Esophagus (tissue), 2 donors: ENCODE results near the gene PANX3. TPM values are rescaled to one million over a fixed set of nuclear protein-coding genes. Genes with fewer than 3 reads are reported as not detected.
"Not testable (repeated sequence)": the region's sequence is repeated elsewhere in the genome, so short reads cannot be mapped to it uniquely, and the experiment has no call there.

Experiments
- H3K27ac ChIP-seq, 2 donors: one replicate each; pipeline ENCODE4 v1.5.1; 2013; ENCODE audit warnings: low read depth in 2 of 2, mild to moderate bottlenecking in 2 of 2, inconsistent platforms in 1 of 2, low read length in 1 of 2, moderate library complexity in 1 of 2
- H3K27me3 ChIP-seq, 2 donors: one replicate each; pipeline ENCODE4 v1.6.1; 2013; ENCODE audit warnings: low read length in 2 of 2, control low read depth in 1 of 2, mild to moderate bottlenecking in 1 of 2; ENCODE audit not compliant: insufficient read depth in 2 of 2, control insufficient read depth in 1 of 2
- H3K36me3 ChIP-seq, 2 donors: one replicate each; pipeline ENCODE4 v1.6.1; 2013; ENCODE audit warnings: low read length in 1 of 2; ENCODE audit not compliant: control insufficient read depth in 2 of 2, insufficient read depth in 2 of 2
- H3K4me1 ChIP-seq, 2 donors: one replicate each; pipeline ENCODE4 v1.6.1; 2013; ENCODE audit warnings: low read length in 1 of 2; ENCODE audit not compliant: control insufficient read depth in 2 of 2, insufficient read depth in 2 of 2
- H3K4me3 ChIP-seq, 2 donors: one replicate each; pipeline ENCODE4 v1.5.1; 2013; ENCODE audit warnings: low read length in 2 of 2, mild to moderate bottlenecking in 2 of 2, low read depth in 1 of 2, moderate library complexity in 1 of 2
- H3K9me3 ChIP-seq, 2 donors: one replicate each; pipeline ENCODE4 v1.6.1; 2013; ENCODE audit warnings: mild to moderate bottlenecking in 2 of 2, low read depth in 1 of 2, low read length in 1 of 2, moderate library complexity in 1 of 2; ENCODE audit not compliant: control insufficient read depth in 2 of 2, insufficient read depth in 1 of 2
- WGBS, 2 donors: extraction: QIAGEN DNeasy Blood & Tissue Kit; methylation state at CpG; one replicate each; pipeline ENCODE4 v1.1.7; 2013; 5-methylcytosine and 5-hydroxymethylcytosine counted together
- polyA plus RNA-seq, 2 donors: library from polyadenylated mRNA; stranded (reverse); fragments of 200-250 nt; gene quantifications; one replicate each; pipeline ENCODE4 v1.2.3, GENCODE V29; 2013
- donor health status: healthy with polysubstance abuse.
- donor health status: Bipolar disorder and iron deficiency.

PANX3 gene
- polyA plus RNA-seq, 2 donors, result not detected

GRCh38 chr11:124586238-124586860 is 24.9 kb upstream of the PANX3 start:
- Histone ChIP-seq H3K36me3 (no peaks in the 10 kb centered on the region), H3K27ac (no peak overlapping the region), H3K4me1 (no peaks in the 10 kb centered on the region), H3K9me3 (no peaks in the 10 kb centered on the region), H3K27me3 (no peaks in the 10 kb centered on the region), H3K4me3 (no peak overlapping the region)
- 44 to 46% methylated on average over 3 of the region's 3 CpGs for WGBS, 2 donors

GRCh38 chr11:124591430-124591829 is 19.8 kb upstream of the PANX3 start:
- WGBS, 2 donors, result 78 to 80% methylated on average over 2 of the region's 2 CpGs
- H3K27me3 ChIP-seq, result no peaks in the 10 kb centered on the region
- no peak overlapping the region for H3K4me3 ChIP-seq
- H3K27ac ChIP-seq, result no peak overlapping the region
- H3K9me3 ChIP-seq, result no peaks in the 10 kb centered on the region
- no peaks in the 10 kb centered on the region for H3K36me3 ChIP-seq
- H3K4me1 ChIP-seq, result no peaks in the 10 kb centered on the region

DNA sequence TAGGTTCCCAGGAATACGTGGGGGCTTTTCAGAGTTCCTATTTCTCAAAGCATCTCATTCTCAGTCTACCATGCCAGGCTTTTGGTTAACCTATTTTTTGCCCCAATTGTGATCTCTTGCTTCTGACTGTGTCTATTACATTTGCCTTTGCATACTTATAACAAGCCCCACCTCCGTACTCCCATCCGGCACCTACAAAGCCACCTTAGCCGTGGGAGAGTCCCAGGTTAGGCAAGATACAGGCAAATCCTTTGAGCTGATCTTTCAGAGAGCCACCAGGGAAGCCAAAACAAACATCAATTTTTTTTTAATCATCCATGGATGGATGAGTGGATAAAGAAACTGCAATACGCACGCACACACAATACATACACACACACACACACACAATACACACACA is 18.6 kb upstream of the PANX3 start:
- no peak overlapping the region for H3K27ac ChIP-seq
- no peaks in the 10 kb centered on the region for H3K36me3 ChIP-seq
- WGBS, 2 donors, result 59 to 70% methylated on average over 6 of the region's 6 CpGs
- no peaks in the 10 kb centered on the region for H3K4me1 ChIP-seq
- H3K9me3 ChIP-seq, result no peaks in the 10 kb centered on the region
- H3K27me3 ChIP-seq, result no peaks in the 10 kb centered on the region
- H3K4me3 ChIP-seq, result no peak overlapping the region

GRCh38 chr11:124595302-124595701 is 15.9 kb upstream of the PANX3 start:
- Histone ChIP-seq H3K27ac (no peak overlapping the region), H3K9me3 (no peaks in the 10 kb centered on the region), H3K4me3 (no peak overlapping the region), H3K36me3 (no peaks in the 10 kb centered on the region), H3K4me1 (no peaks in the 10 kb centered on the region), H3K27me3 (no peaks in the 10 kb centered on the region)
- 89% methylated on average over 3 of the region's 3 CpGs for WGBS, 2 donors

- H3K36me3 ChIP-seq, result no peaks in the 10 kb centered on the region
- H3K4me1 ChIP-seq, result no peaks in the 10 kb centered on the region
- H3K9me3 ChIP-seq, result no peaks in the 10 kb centered on the region
- no peak overlapping the region for H3K4me3 ChIP-seq
- no peak overlapping the region for H3K27ac ChIP-seq
- H3K27me3 ChIP-seq, result no peaks in the 10 kb centered on the region
Measured at GRCh38 chr11:124597626-124598025, 13.6 kb upstream of the PANX3 start.

- 63 to 65% methylated on average over 5 of the region's 5 CpGs for WGBS, 2 donors
- Histone ChIP-seq H3K27me3 (no peaks in the 10 kb centered on the region), H3K4me1 (no peaks in the 10 kb centered on the region), H3K4me3 (no peak overlapping the region), H3K27ac (no peak overlapping the region), H3K9me3 (no peaks in the 10 kb centered on the region), H3K36me3 (no peaks in the 10 kb centered on the region)
Measured at GRCh38 chr11:124600621-124601320, 10.5 kb upstream of the PANX3 start.

- Histone ChIP-seq H3K4me3 (no peak overlapping the region), H3K27ac (no peak overlapping the region)
- 83% methylated on average over 3 of the region's 3 CpGs for WGBS, 2 donors
Measured at GRCh38 chr11:124602193-124602592, 9.0 kb upstream of the PANX3 start.

DNA sequence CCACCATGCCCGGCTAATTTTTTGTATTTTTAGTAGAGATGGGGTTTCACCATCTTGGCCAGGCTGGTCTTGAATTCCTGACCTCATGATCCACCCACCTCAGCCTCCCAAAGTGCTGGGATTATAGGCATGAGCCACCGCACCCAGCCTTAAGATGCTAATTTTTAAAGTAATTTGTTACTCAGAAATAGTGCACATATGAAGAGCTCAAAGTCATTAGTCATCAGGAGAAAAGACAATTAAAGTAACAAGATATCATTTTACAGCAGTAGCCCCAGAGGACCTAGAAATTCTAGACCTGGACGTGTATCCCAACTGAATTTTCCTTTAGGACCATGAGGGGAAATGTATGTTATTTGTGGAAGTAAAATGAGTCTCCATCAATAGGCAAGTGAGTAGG is 8.5 kb upstream of the PANX3 start:
- not testable (repeated sequence) for H3K27me3 ChIP-seq, H3K4me3 ChIP-seq, H3K4me1 ChIP-seq, H3K27ac ChIP-seq, H3K36me3 ChIP-seq, H3K9me3 ChIP-seq
- 67 to 81% methylated on average over 3 of the region's 3 CpGs for WGBS, 2 donors

More at GRCh38 chr11:124602193-124602592, 9.0 kb upstream of the PANX3 start:
- H3K36me3 ChIP-seq, result no peaks in the 10 kb centered on the region
- no peaks in the 10 kb centered on the region for H3K4me1 ChIP-seq
- no peaks in the 10 kb centered on the region for H3K9me3 ChIP-seq
- H3K27me3 ChIP-seq, result no peaks in the 10 kb centered on the region

DNA sequence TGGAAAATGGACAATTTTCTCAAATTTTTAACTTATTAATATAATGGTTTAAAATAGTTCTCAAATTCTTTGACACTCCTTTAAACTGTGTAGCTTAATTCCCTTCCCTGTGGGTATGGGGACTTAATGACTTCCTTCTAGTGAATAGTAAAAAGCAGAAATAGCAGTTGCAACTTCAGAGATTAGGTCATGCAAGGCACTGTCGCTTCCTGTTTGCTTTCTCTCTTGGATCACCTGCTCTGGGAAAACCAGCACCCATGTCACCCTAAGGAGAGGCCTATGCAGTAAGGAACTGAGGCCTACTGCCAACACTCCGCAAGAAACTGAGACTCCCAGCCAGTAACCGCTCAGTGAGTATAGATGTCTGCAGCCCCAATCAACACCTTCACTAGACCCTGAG is 5.5 kb upstream of the PANX3 start:
- Histone ChIP-seq H3K4me1 (no peaks in the 10 kb centered on the region), H3K4me3 (no peak overlapping the region), H3K9me3 (no peaks in the 10 kb centered on the region), H3K27ac (no peak overlapping the region), H3K27me3 (no peaks in the 10 kb centered on the region), H3K36me3 (no peaks in the 10 kb centered on the region)
- WGBS, 2 donors, result 80 to 84% methylated on average over 3 of the region's 3 CpGs

GRCh38 chr11:124608147-124608546 is 3.1 kb upstream of the PANX3 start:
- Histone ChIP-seq H3K27me3 (no peaks in the 10 kb centered on the region), H3K4me1 (no peaks in the 10 kb centered on the region), H3K36me3 (no peaks in the 10 kb centered on the region), H3K9me3 (no peaks in the 10 kb centered on the region), H3K27ac (no peak overlapping the region), H3K4me3 (no peak overlapping the region)
